GM23248 (cell line): Measurements from ENCODE around the gene REP15. TPM values are rescaled to one million over a fixed set of nuclear protein-coding genes. Genes with fewer than 3 reads are reported as not detected.
A peak's percentile ranks its signal among the peaks of the same experiment; 100 is the strongest.
"Not testable (repeated sequence)": the region's sequence is repeated elsewhere in the genome, so short reads cannot be mapped to it uniquely, and the experiment has no call there.

Experiments
- DNase-seq: peaks from one replicate; pipeline ENCODE4 v3.0.0-alpha.2; 2015
- H2AFZ ChIP-seq: fragments of 200-600 bp; sonication (generic); 2 replicates; pipeline ENCODE4 v1.6.1; 2016; ENCODE audit warnings: antibody characterized with exemption
- H3F3A ChIP-seq: fragments of 200-600 bp; sonication (generic); 2 replicates; pipeline ENCODE4 v1.6.1; 2016; ENCODE audit warnings: mild to moderate bottlenecking, antibody characterized with exemption, mixed run types; ENCODE audit not compliant: insufficient read depth
- H3K27ac ChIP-seq: fragments of 200-600 bp; sonication (generic); 2 replicates; pipeline ENCODE4 v1.5.1; 2016; ENCODE audit warnings: mild to moderate bottlenecking
- H3K27me3 ChIP-seq: fragments of 200-600 bp; sonication (generic); replicated peaks from 2 replicates; pipeline ENCODE4 v1.6.1; 2016; ENCODE audit warnings: mild to moderate bottlenecking; ENCODE audit not compliant: insufficient read depth
- H3K36me3 ChIP-seq: fragments of 200-600 bp; sonication (generic); 2 replicates; pipeline ENCODE4 v1.6.1; 2016; ENCODE audit warnings: low read depth, mild to moderate bottlenecking
- H3K4me1 ChIP-seq: fragments of 200-600 bp; sonication (generic); 2 replicates; pipeline ENCODE4 v1.6.1; 2016; ENCODE audit warnings: mild to moderate bottlenecking; ENCODE audit not compliant: insufficient read depth
- H3K4me2 ChIP-seq: fragments of 200-600 bp; sonication (generic); one replicate; pipeline ENCODE4 v1.6.1; 2016; ENCODE audit warnings: mild to moderate bottlenecking; ENCODE audit not compliant: unreplicated experiment
- H3K4me3 ChIP-seq: fragments of 200-600 bp; sonication (generic); 2 replicates; pipeline ENCODE4 v1.5.1; 2016; ENCODE audit warnings: mild to moderate bottlenecking
- H3K79me2 ChIP-seq: fragments of 200-600 bp; sonication (generic); 2 replicates; pipeline ENCODE4 v1.6.1; 2016; ENCODE audit warnings: mild to moderate bottlenecking; ENCODE audit not compliant: insufficient read depth
- H3K9ac ChIP-seq: fragments of 200-600 bp; sonication (generic); 2 replicates; pipeline ENCODE4 v1.6.1; 2016; ENCODE audit warnings: mild to moderate bottlenecking
- H3K9me2 ChIP-seq: fragments of 200-600 bp; sonication (generic); 2 replicates; pipeline ENCODE4 v1.6.1; 2016; ENCODE audit warnings: mixed run types, mild to moderate bottlenecking, moderate library complexity; ENCODE audit not compliant: insufficient read depth
- H3K9me3 ChIP-seq: fragments of 200-600 bp; sonication (generic); one replicate; pipeline ENCODE4 v1.6.1; 2017; ENCODE audit warnings: low read depth
- H4K20me1 ChIP-seq: fragments of 200-600 bp; sonication (generic); 2 replicates; pipeline ENCODE4 v1.6.0; 2016; ENCODE audit not compliant: insufficient read depth
- EZH2 ChIP-seq: fragments of 200-600 bp; sonication (generic); IDR thresholded peaks from 2 replicates; pipeline ENCODE4 v1.6.1; 2018; ENCODE audit warnings: antibody characterized with exemption, mild to moderate bottlenecking; ENCODE audit not compliant: insufficient read depth, poor library complexity, severe bottlenecking
- EZH2phosphoT487 ChIP-seq: fragments of 200-600 bp; sonication (generic); IDR thresholded peaks from 2 replicates; pipeline ENCODE4 v1.6.1; 2018; ENCODE audit warnings: antibody characterized with exemption, moderate library complexity, mild to moderate bottlenecking, low read depth; ENCODE audit not compliant: insufficient read depth
- WGBS, 2 experiments: methylation state at CpG; one replicate each; pipeline ENCODE4 v1.1.6; 2015 to 2017; ENCODE audit warnings: low lambda C conversion rate in 2 of 2, low coverage in 1 of 2; ENCODE audit errors: missing lambda C conversion rate in 2 of 2; 5-methylcytosine and 5-hydroxymethylcytosine counted together
- in situ Hi-C: fragments of 300-500 bp; cut with MboI; formaldehyde crosslinking; loops from 2 replicates; pipeline ENCODE4 v1.15.0; 2020
- polyA plus RNA-seq: library from polyadenylated mRNA; unstranded; fragments of >200 nt; fragmentation: Nextera tagmentation; extraction: Ambion mirVana; gene quantifications from 2 replicates; pipeline ENCODE4 v1.2.1, GENCODE V29; 2016
- total RNA-seq: library from RNA; depleted of rRNA; stranded (reverse); fragments of >200 nt; shearing (Covaris generic); gene quantifications from 2 replicates; pipeline ENCODE4 v1.2.3, GENCODE V29; 2014

REP15 gene
- total and polyA plus RNA-seq, 2 experiments from 2014 or later: 0.54 to 0.60 TPM

DNA sequence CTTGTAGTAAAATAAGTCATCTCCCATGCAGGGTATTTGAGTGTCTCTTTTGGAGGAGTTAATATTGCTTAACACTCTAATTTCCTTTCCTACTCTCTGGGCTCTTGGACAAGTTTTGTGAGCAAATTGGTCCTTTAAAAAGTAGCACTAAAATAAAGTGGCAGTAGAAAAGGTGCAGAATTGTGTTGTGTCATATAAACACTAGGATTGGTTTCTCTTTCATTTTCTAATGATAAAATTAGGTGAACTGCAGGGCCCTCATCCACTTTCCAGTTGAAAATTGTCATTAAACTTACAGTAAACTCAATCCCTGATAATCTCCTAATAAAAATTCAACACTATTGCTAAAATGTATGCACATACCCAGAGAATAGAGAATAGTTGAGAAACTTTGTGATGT lies 42.6 kb upstream of the REP15 start:
- no peaks in the 10 kb centered on the region for H4K20me1 ChIP-seq
- H3K4me2 ChIP-seq: no peak overlapping the region
- TF ChIP-seq EZH2 (no peak), EZH2phosphoT487 (no peak)
- no peak overlapping the region for H2AFZ ChIP-seq
- peaks cover 13% of the 10 kb centered on the region; the same call in 1 of the 2 replicates for H3K79me2 ChIP-seq
- no peak overlapping the region for H3K4me3 ChIP-seq
- no peaks in the 10 kb centered on the region for H3K27me3 ChIP-seq
- no peaks in the 10 kb centered on the region for H3K9me3 ChIP-seq
- in situ Hi-C loops: no loop called here
- H3K27ac ChIP-seq: no peak overlapping the region
- no peaks in the 10 kb centered on the region for H3K9me2 ChIP-seq
- peaks cover 16% of the 10 kb centered on the region for H3K4me1 ChIP-seq
- peaks cover 74% of the 10 kb centered on the region for H3K36me3 ChIP-seq
- no peak for DNase-seq
- peaks cover 30% of the 10 kb centered on the region for H3F3A ChIP-seq
- H3K9ac ChIP-seq: no peak overlapping the region

DNA sequence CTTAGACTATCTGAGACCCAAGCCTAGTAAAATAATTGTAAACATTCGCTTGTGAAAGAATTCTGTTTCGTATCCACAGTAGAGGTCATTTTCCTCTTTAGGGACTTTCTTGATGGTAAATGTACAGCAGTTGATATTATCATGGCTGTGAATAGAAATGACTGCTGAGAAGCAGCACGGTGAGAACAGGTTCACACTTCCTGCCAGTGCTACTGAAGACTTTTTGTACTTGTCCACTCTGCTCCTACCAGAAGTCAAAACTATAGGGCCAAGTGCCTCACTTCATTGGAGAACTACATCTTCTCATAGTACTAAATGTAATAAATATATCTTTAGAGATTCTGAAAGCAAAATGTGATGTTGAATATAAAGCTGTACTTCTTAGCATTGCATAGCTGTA lies 40.8 kb upstream of the REP15 start:
- peaks cover 76% of the 10 kb centered on the region for H3K36me3 ChIP-seq
- H3K27ac ChIP-seq, in situ Hi-C loops: not testable (repeated sequence)

DNA sequence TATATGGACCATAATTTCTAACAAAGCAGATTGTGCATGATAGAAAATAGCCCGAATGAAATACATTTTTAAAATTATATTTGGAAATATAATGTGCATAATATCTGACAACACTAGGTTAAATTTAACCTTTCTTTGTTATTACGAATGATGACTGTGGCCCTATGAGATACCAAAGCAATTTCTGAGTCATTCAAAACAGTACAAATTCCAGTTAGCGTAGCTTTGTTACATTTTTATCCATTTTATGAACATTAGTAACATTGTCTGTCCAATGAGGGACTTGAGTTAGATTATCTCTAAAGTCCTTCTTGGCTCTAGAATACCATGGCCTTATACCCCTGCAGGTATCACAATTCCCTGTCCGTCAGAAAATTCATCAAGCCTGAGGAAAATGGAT lies 39.0 kb upstream of the REP15 start:
- in situ Hi-C loops: no loop called here
- Histone ChIP-seq H3K79me2 (peaks cover 7% of the 10 kb centered on the region; the same call in 1 of the 2 replicates), H3K4me2 (no peak overlapping the region), H2AFZ (no peak overlapping the region), H3K27me3 (no peaks in the 10 kb centered on the region), H3K4me3 (no peak overlapping the region), H3K36me3 (peaks cover 86% of the 10 kb centered on the region), H3K27ac (no peak overlapping the region), H4K20me1 (no peaks in the 10 kb centered on the region), H3K9me3 (no peaks in the 10 kb centered on the region), H3K9me2 (no peaks in the 10 kb centered on the region), H3K4me1 (peaks cover 6% of the 10 kb centered on the region), H3K9ac (no peak overlapping the region), H3F3A (peaks cover 9% of the 10 kb centered on the region; the same call in 1 of the 2 replicates)
- TF ChIP-seq EZH2: no peak
- TF ChIP-seq EZH2phosphoT487: no peak
- DNase-seq: peak; percentile 31
- 82 to 85% methylated on average over 4 of the region's 4 CpGs for WGBS, 2 experiments

More for the DNA sequence above, 40.8 kb upstream of the REP15 start:
- H2AFZ ChIP-seq, H3K9ac ChIP-seq, H3K4me3 ChIP-seq, H4K20me1 ChIP-seq, H3K4me2 ChIP-seq, H3K27me3 ChIP-seq, H3K9me3 ChIP-seq, DNase-seq, H3K9me2 ChIP-seq: not testable (repeated sequence)
- Histone ChIP-seq H3F3A (peaks cover 20% of the 10 kb centered on the region; the same call in 1 of the 2 replicates), H3K4me1 (peaks cover 16% of the 10 kb centered on the region), H3K79me2 (peaks cover 11% of the 10 kb centered on the region; the same call in 1 of the 2 replicates)
- WGBS, 2 experiments: 78 to 95% methylated on average over 3 of the region's 3 CpGs

DNA sequence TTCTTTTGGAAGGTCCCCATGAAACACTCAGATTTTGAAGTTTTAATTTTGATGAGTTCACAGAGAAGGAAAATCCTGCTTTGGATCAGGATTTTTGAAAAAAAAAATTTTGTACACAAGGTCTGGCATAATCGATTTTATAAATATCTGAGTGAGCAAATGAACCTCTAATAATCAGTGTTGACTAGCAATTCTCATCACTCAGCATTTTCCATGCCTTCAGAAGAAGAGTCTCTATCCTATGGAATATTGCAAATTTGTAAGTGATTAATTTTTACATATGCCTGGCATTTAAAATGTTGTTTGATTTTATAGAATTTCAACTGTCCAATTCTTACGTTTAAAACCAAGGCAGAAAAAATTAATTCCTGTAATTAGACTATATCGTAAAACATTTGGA lies 30.5 kb upstream of the REP15 start:
- 80 to 84% methylated on average over 3 of the region's 3 CpGs for WGBS, 2 experiments
- in situ Hi-C loops: no loop called here
- H3K4me3 ChIP-seq: no peak overlapping the region

DNA sequence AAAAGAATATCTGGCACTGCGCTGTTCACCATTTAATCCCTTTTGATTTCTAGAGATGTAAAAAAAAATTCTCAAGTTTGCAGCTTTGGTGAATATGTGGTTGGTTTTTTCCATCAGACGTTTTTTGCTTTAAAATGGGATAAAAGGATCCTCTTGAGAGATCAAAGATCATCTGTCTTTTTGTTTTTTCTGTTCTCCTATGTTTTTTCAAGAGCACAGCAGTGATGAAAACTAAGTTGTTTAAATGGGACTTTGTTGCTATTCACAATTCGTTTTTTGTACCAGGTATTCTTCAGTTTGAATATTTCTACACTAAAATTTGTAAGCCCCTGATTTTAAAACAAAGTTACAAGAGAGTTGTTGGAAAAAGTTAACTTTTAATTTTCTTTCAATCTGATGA lies 29.7 kb upstream of the REP15 start:
- no peaks in the 10 kb centered on the region for H3K27me3 ChIP-seq
- in situ Hi-C loops: no loop called here
- H2AFZ ChIP-seq: no peak overlapping the region
- H4K20me1 ChIP-seq: no peaks in the 10 kb centered on the region
- peaks cover 75% of the 10 kb centered on the region for H3K36me3 ChIP-seq
- TF ChIP-seq EZH2 (no peak), EZH2phosphoT487 (no peak)
- H3K79me2 ChIP-seq: peaks cover 8% of the 10 kb centered on the region; the same call in 1 of the 2 replicates
- H3K4me3 ChIP-seq: no peak overlapping the region
- no peak overlapping the region for H3K9ac ChIP-seq
- no peaks in the 10 kb centered on the region for H3K9me3 ChIP-seq
- H3K27ac ChIP-seq: peak overlapping the region; percentile 71; the same call in 1 of the 2 replicates
- WGBS, 2 experiments: 66 to 72% methylated on average over 3 of the region's 3 CpGs
- H3K4me1 ChIP-seq: peaks cover 13% of the 10 kb centered on the region
- DNase-seq: no peak
- H3K9me2 ChIP-seq: no peaks in the 10 kb centered on the region
- peaks cover 51% of the 10 kb centered on the region for H3F3A ChIP-seq
- no peak overlapping the region for H3K4me2 ChIP-seq

More for the DNA sequence above, 30.5 kb upstream of the REP15 start:
- DNase-seq: no peak
- Histone ChIP-seq H3K4me2 (no peak overlapping the region), H3K27ac (no peak overlapping the region), H4K20me1 (no peaks in the 10 kb centered on the region), H3K27me3 (no peaks in the 10 kb centered on the region), H3K9ac (no peak overlapping the region), H3K79me2 (peaks cover 8% of the 10 kb centered on the region; the same call in 1 of the 2 replicates), H3F3A (peaks cover 53% of the 10 kb centered on the region), H3K9me3 (no peaks in the 10 kb centered on the region), H3K36me3 (peaks cover 74% of the 10 kb centered on the region), H3K9me2 (no peaks in the 10 kb centered on the region), H2AFZ (no peak overlapping the region), H3K4me1 (peaks cover 13% of the 10 kb centered on the region)
- TF ChIP-seq EZH2 (no peak), EZH2phosphoT487 (no peak)
